AG04450 (cell line): ENCODE data around the gene AP1B1. TPM values are rescaled to one million over a fixed set of nuclear protein-coding genes. Genes with fewer than 3 reads are reported as not detected.
A peak's percentile ranks its signal among the peaks of the same experiment; 100 is the strongest.

ENCODE experiments used
- CTCF ChIA-PET: fragments of 300-600, 350-600 bp; formaldehyde crosslinking; extraction: SDS; loops from one replicate; lab custom pipeline; 2022; ENCODE audit warnings: antibody characterized with exemption, inconsistent platforms; lab: Charles Lee
- POLR2A ChIA-PET: fragments of 350-600 bp; formaldehyde crosslinking; extraction: SDS; loops from one replicate; lab custom pipeline; 2021; ENCODE audit warnings: antibody characterized with exemption, inconsistent platforms; lab: Yijun Ruan, JAX
- DNase-seq: peaks from one replicate; pipeline ENCODE4 v3.0.0-alpha.2; 2011; ENCODE audit warnings: low read depth, low spot score
- H3K27ac ChIP-seq: one replicate; pipeline ENCODE4 v1.5.1; 2012; ENCODE audit warnings: low read depth, low read length, control low read depth
- H3K27me3 ChIP-seq: one replicate; pipeline ENCODE4 v1.6.0; 2012; ENCODE audit warnings: low read length; ENCODE audit not compliant: control insufficient read depth, insufficient read depth
- H3K4me3 ChIP-seq: 2 replicates; pipeline ENCODE4 v1.5.1; 2011; ENCODE audit warnings: mild to moderate bottlenecking, low read depth, low read length, control low read depth
- H3K9me3 ChIP-seq: 2 replicates; pipeline ENCODE4 v1.5.1; 2012; ENCODE audit warnings: low read length; ENCODE audit not compliant: control insufficient read depth, insufficient read depth
- polyA plus RNA-seq: library from polyadenylated mRNA; depleted of rRNA; stranded (reverse); fragments of >200 nt; gene quantifications from 2 replicates; pipeline ENCODE4 v1.2.3, GENCODE V29; 2011
- TF ChIP-seq, protein P1 (sequence below): IDR thresholded peaks from 2 replicates; pipeline ENCODE4 v1.5.1; 2011; ENCODE audit warnings: low read depth, low read length, control low read depth, inconsistent platforms

Gene AP1B1
- polyA plus RNA-seq, 1 experiment, result 54.1 TPM

DNA sequence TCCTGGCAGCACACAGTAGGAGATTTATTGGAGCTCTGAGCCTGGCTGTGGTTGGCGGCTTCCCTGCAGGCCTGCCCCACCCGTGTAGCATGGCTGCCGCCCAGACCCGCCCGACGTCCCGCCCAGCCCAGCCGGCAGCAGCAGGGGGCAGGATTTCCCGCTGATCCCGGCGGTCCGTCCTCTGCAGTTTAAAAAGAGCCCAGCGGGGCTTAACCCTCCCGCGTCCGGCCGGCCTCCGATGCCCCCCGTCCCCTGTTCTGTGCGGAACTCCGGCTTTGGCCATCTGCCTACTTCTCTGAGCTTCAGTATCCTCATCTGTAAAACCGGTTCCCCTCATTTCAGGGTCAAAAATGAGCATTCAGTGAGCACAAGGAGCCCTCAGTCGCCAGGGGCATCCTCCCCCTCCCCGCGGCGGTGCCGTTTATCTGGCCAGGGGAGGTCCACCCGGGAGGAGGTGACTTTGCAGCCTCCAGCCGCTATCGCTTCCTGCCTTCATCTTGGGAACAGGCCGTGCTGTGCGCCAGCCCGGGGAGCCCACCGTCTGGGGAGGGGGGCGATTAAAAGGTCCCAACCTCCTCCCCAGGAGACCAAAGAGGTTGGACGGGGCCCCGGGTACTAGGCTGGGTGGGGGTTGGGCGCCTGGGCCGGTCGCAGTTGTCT, 82.1 kb downstream of the AP1B1 start, which contains the start of gene GAS2L1:
GAS2L1 (plus strand) TSS at position 476 of the 660 bp plus-strand sequence. CDS start 1,456 bp downstream, outside the sequence.
- peak within 1 kb of the TSS; percentile 76 for H3K4me3 ChIP-seq
- TF ChIP-seq, protein P1, sequence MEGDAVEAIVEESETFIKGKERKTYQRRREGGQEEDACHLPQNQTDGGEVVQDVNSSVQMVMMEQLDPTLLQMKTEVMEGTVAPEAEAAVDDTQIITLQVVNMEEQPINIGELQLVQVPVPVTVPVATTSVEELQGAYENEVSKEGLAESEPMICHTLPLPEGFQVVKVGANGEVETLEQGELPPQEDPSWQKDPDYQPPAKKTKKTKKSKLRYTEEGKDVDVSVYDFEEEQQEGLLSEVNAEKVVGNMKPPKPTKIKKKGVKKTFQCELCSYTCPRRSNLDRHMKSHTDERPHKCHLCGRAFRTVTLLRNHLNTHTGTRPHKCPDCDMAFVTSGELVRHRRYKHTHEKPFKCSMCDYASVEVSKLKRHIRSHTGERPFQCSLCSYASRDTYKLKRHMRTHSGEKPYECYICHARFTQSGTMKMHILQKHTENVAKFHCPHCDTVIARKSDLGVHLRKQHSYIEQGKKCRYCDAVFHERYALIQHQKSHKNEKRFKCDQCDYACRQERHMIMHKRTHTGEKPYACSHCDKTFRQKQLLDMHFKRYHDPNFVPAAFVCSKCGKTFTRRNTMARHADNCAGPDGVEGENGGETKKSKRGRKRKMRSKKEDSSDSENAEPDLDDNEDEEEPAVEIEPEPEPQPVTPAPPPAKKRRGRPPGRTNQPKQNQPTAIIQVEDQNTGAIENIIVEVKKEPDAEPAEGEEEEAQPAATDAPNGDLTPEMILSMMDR, result peak; percentile 64
- CTCF ChIA-PET, result interaction anchor here (0.6 to 2.4 kb wide), 10 partner anchors 9 to 86 kb away, joined by 3 to 7 read pairs (median 4); no protein-coding TSS in a partner anchor
- POLR2A ChIA-PET, result interaction anchor here (0.5 to 1.1 kb wide), 5 partner anchors 10 to 51 kb away, joined by 3 to 8 read pairs (median 3); partner anchors contain the start of gene EWSR1
- no peaks in the 10 kb centered on the region for H3K27me3 ChIP-seq
- H3K27ac ChIP-seq, result peak within 1 kb of the TSS; percentile 57
- peak; percentile 33 for DNase-seq
- no peaks in the 10 kb centered on the region; the same call in 1 of the 2 replicates for H3K9me3 ChIP-seq

DNA sequence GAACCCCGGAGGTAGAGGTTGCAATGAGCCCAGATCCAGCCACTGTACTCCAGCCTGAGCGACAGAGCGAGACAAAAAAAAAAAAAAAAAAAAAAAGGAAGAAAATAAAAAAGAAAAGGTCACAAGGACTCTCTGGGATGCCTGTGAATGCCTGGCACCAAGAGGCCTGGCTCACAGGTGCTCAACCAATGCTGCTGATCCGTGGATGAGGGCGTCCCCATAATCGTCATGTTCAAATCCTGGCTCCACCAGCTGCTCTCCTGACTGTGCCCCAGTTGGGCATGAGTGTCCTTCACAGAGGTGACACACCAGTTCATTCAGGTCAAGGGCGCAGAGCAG, 82.6 kb downstream of the AP1B1 start:
- POLR2A ChIA-PET, result no interaction called here
- no peak for DNase-seq

GRCh38 chr22:29302681-29303465, 85.5 kb downstream of the AP1B1 start:
- TF ChIP-seq, protein P1, result no peak
- Histone ChIP-seq H3K27ac (no peak overlapping the region), H3K27me3 (no peaks in the 10 kb centered on the region), H3K4me3 (no peak overlapping the region), H3K9me3 (no peaks in the 10 kb centered on the region; the same call in 1 of the 2 replicates)
- CTCF ChIA-PET, result no interaction called here
- POLR2A ChIA-PET, result no interaction called here
- no peak for DNase-seq

More for the DNA sequence above, 82.6 kb downstream of the AP1B1 start:
- no peaks in the 10 kb centered on the region for H3K27me3 ChIP-seq
- TF ChIP-seq, protein P1, result no peak
- H3K9me3 ChIP-seq, result no peaks in the 10 kb centered on the region; the same call in 1 of the 2 replicates
- H3K4me3 ChIP-seq, result 0 out of 2 replicates have a peak overlapping the region, but pooled peaks have one; percentile 20
- peak overlapping the region; percentile 57 for H3K27ac ChIP-seq
- CTCF ChIA-PET, result interaction anchor here (0.7 to 2.4 kb wide), 5 partner anchors 8 to 86 kb away, joined by 3 to 7 read pairs (median 4); no protein-coding TSS in a partner anchor

- CTCF ChIA-PET, result no interaction called here
- TF ChIP-seq, protein P1, result no peak
- no peak overlapping the region for H3K4me3 ChIP-seq
- DNase-seq, result no peak
- H3K27ac ChIP-seq, result no peak overlapping the region
- POLR2A ChIA-PET, result no interaction called here
- H3K27me3 ChIP-seq, result no peaks in the 10 kb centered on the region
- H3K9me3 ChIP-seq, result no peaks in the 10 kb centered on the region; the same call in 1 of the 2 replicates
Measured at GRCh38 chr22:29302402-29302680, 86.0 kb downstream of the AP1B1 start.
